Body of pancreas (tissue), 4 donors: ENCODE data around the gene NEDD4L. TPM values are rescaled to one million over a fixed set of nuclear protein-coding genes. Genes with fewer than 3 reads are reported as not detected.

ENCODE experiments used
- ATAC-seq: fragments of 150-250 bp; one replicate; pipeline ENCODE4 v1.9.1; 2016
- DNase-seq, 4 donors: peaks; one replicate each; pipeline ENCODE4 v3.0.0-alpha.2; 2019
- H3K27ac ChIP-seq, 4 donors: fragments of 200-600 bp; sonication (generic); 1 replicate in 3 of 4; 2 replicates in 1 of 4; pipeline versions ENCODE4 v1.5.1 to v1.6.1; 2016 to 2019; ENCODE audit warnings: mild to moderate bottlenecking in 1 of 4, mixed read lengths in 1 of 4, moderate library complexity in 1 of 4
- H3K27me3 ChIP-seq, 2 donors: fragments of 200-600 bp; sonication (generic); one replicate each; pipeline ENCODE4 v1.6.0; 2016; ENCODE audit warnings: mild to moderate bottlenecking in 1 of 2
- H3K36me3 ChIP-seq, 2 donors: fragments of 200-600 bp; sonication (generic); replicated peaks in 1 of 2; 2 replicates each; pipeline ENCODE4 v1.5.1; 2016; ENCODE audit warnings: low read depth in 2 of 2; ENCODE audit not compliant: insufficient read depth in 1 of 2
- H3K4me1 ChIP-seq: fragments of 200-600 bp; sonication (generic); one replicate; pipeline ENCODE4 v1.6.0; 2016
- H3K4me3 ChIP-seq, 2 donors: fragments of 200-600 bp; sonication (generic); 1 replicate in 1 of 2; 2 replicates in 1 of 2; pipeline ENCODE4 v1.5.1; 2016 to 2019
- H3K9me3 ChIP-seq, 3 donors: fragments of 200-600 bp; sonication (generic); 1 replicate in 2 of 3; 2 replicates in 1 of 3; pipeline ENCODE4 v1.5.1; 2016
- CTCF ChIP-seq, 7 experiments: fragments of 450-650 bp in 4 of 7; fragments of 200-600 bp in 3 of 7; sonication (generic) in 3 of 7; IDR thresholded peaks; one replicate each; pipeline ENCODE4 v1.5.1; 2016 to 2019; ENCODE audit warnings: antibody characterized with exemption in 7 of 7
- POLR2A ChIP-seq, 3 donors: fragments of 450-650 bp; IDR thresholded peaks; one replicate each; pipeline ENCODE4 v1.6.1; 2016; ENCODE audit warnings: antibody characterized with exemption in 3 of 3, mild to moderate bottlenecking in 2 of 3
- WGBS, 2 donors: methylation state at CpG; one replicate each; pipeline ENCODE4 v1.1.5; 2017; 5-methylcytosine and 5-hydroxymethylcytosine counted together
- intact Hi-C: fragments of 100-400 bp; cut with DNase I; formaldehyde crosslinking; loops from one replicate; pipeline ENCODE4 v1.15.1; 2023
- total RNA-seq, 2 donors: library from RNA; depleted of rRNA; stranded (reverse); fragments of >200 nt; gene quantifications; one replicate each; pipeline ENCODE4 v1.1.0, GENCODE V29; 2016

NEDD4L gene
- total RNA-seq, 2 donors from 2014 or later, result 105 to 108 TPM

GRCh38 chr18:58307441-58307840, 263.4 kb downstream of the NEDD4L start:
- TF ChIP-seq POLR2A (IDR thresholded peaks at IDR 0.05) (no peak), CTCF (IDR thresholded peaks at IDR 0.05) (no peak)
- Histone ChIP-seq H3K27ac (no peak overlapping the region), H3K27me3 (no peaks in the 10 kb centered on the region), H3K4me3 (no peak overlapping the region), H3K9me3 (peaks cover 0 to 4% (median 0%) of the 10 kb centered on the region in 3 donors), H3K36me3 (no peaks in the 10 kb centered on the region), H3K4me1 (peaks cover 44% of the 10 kb centered on the region)
- WGBS, 2 donors, result 80 to 87% methylated on average over 3 of the region's 3 CpGs
- intact Hi-C loops, result loop anchor here (10.0 kb wide), 1 partner anchor 73 kb away; no protein-coding TSS in a partner anchor
- DNase-seq (no peak), ATAC-seq (no peak)

GRCh38 chr18:58308463-58308862, 264.4 kb downstream of the NEDD4L start:
- Histone ChIP-seq H3K27me3 (no peaks in the 10 kb centered on the region), H3K4me3 (no peak overlapping the region), H3K27ac (peak overlapping the region in 3 of 4 donors; percentile 2 to 91 (median 90)), H3K36me3 (no peaks in the 10 kb centered on the region), H3K9me3 (peaks cover 0 to 4% (median 0%) of the 10 kb centered on the region in 3 donors), H3K4me1 (peaks cover 53% of the 10 kb centered on the region)
- TF ChIP-seq POLR2A (IDR thresholded peaks at IDR 0.05), result no peak
- TF ChIP-seq CTCF (IDR thresholded peaks at IDR 0.05), result no peak
- 69 to 84% methylated on average over 8 of the region's 8 CpGs for WGBS, 2 donors
- intact Hi-C loops, result loop anchor here (10.0 kb wide), 1 partner anchor 74 kb away; no protein-coding TSS in a partner anchor
- DNase-seq, result peak in 1 of 4 donors; percentile 29
- ATAC-seq, result no peak

- Histone ChIP-seq H3K27ac (peak overlapping the region; percentile 49 to 91 (median 88)), H3K4me1 (peaks cover 60% of the 10 kb centered on the region), H3K9me3 (peaks cover 0 to 4% (median 0%) of the 10 kb centered on the region in 3 donors), H3K36me3 (no peaks in the 10 kb centered on the region), H3K27me3 (no peaks in the 10 kb centered on the region), H3K4me3 (no peak overlapping the region)
- intact Hi-C loops, result loop anchor here (10.0 kb wide), 1 partner anchor 74 kb away; no protein-coding TSS in a partner anchor
- DNase-seq, result no peak
- 89 to 91% methylated on average over 8 of the region's 8 CpGs for WGBS, 2 donors
- no peak for TF ChIP-seq POLR2A (IDR thresholded peaks at IDR 0.05)
- no peak for TF ChIP-seq CTCF (IDR thresholded peaks at IDR 0.05)
- ATAC-seq, result no peak
These were observed 265.1 kb downstream of the NEDD4L start for GRCh38 chr18:58309099-58309498.

GRCh38 chr18:58309610-58310239, 265.7 kb downstream of the NEDD4L start:
- H3K9me3 ChIP-seq, result peaks cover 0 to 4% (median 0%) of the 10 kb centered on the region in 3 donors
- ATAC-seq (peak; percentile 24), DNase-seq (peak; percentile 55 to 69 (median 64))
- no peak overlapping the region for H3K4me3 ChIP-seq
- H3K27me3 ChIP-seq, result no peaks in the 10 kb centered on the region
- H3K27ac ChIP-seq, result peak overlapping the region; percentile 84 to 91 (median 88)
- TF ChIP-seq POLR2A (IDR thresholded peaks at IDR 0.05) (no peak), CTCF (IDR thresholded peaks at IDR 0.05) (no peak)
- peaks cover 66% of the 10 kb centered on the region for H3K4me1 ChIP-seq
- intact Hi-C loops, result loop anchor here (10.0 kb wide), 1 partner anchor 75 kb away; no protein-coding TSS in a partner anchor
- WGBS, 2 donors, result 67 to 76% methylated on average over 7 of the region's 7 CpGs
- H3K36me3 ChIP-seq, result no peaks in the 10 kb centered on the region
